ENCODE data around the gene AFG3L2. TPM values are rescaled to one million over a fixed set of nuclear protein-coding genes. Genes with fewer than 3 reads are reported as not detected.

AFG3L2 gene
- total RNA-seq = 42.6 and 60.5 TPM in 2 replicates

DNA sequence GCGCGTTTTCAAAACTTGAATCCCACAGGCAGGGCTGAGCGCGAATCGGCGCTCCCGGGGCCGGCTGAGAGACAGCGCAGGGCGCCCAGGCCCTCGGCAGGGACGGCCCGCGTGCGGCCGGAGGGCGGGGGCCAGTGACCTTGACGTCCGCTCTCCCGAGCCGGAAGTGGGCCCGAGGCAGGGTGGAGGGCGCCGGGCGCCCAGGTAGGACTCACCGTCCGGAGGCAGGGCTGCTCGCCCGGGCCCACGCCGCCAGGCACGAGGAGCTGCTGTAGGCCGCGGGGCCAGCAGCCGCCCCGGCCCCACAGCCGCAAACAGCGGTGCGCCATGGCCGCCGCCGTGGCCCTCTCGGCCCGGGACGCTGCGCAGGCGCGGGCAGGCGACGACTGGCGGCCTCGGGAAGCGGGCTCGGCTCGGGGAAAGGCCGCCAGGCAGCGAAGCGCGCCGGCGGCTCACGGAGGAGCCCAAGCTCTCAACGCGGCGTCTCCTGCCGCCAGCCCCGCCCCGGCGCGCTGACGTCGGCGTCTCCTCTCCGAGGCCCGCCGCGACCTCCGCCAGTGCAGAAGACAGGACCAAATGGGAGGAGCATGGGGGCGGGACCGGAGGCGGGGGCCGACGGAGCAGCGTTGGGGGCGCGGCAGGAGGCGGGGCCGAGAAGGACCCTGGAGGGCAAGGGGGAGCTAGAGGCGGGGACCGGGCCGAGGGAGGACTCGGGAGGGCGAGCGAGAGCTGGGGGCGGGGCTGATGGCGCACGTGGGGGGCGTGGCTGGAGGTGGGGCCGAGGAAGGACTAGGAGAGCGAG lies at the start of gene AFG3L2:
TSS of gene AFG3L2 (minus strand) at position 474 of the 802 bp plus-strand sequence. CDS start at position 329, 145 bp downstream.

DNA sequence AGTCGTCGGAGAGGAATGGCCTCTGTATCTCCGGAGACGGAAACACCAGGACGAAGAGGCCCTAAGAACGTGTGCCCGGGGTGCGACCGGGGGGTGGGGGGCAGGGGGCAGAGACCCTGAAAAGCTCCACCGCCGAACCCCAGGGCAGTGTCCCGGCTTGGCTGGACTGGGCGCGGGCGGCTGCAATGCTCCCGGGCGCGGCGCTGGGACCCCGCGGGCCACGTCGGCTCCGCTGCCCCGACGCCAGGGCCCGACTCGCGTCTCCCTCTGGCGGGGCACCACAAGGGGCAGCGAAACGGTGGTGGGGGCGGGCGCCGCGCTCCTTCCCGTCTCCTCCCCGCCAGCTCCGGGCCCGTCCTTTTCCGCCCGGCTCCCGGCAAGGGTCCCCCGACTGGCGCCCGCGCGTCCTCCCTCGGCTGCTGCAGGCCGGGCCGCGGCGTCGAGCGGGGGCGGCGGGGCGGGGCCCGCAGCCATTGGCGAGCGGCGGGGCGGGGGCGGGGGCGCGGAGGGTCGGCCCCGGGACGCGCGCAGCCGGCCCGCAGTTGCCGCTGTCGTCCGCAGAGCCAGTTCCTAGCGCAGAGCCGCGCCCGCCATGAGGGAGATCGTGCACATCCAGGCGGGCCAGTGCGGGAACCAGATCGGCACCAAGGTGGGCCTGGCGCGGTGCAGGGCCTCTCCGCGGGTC lies 69.2 kb downstream of the AFG3L2 start, which contains the start of gene TUBB6:
TSS of gene TUBB6 (plus strand) at position 541 of the 685 bp plus-strand sequence. CDS start at position 593, 52 bp downstream.

Other genes starting within 250 kb of the AFG3L2 start
- gene CIDEA, start 122.9 kb downstream of the AFG3L2 start, total RNA-seq = 3.9 and 6.5 TPM in 2 replicates
- gene TUBB6, start 69.0 kb downstream of the AFG3L2 start, total RNA-seq = 783 and 1,032 TPM in 2 replicates
- gene PRELID3A, start 30.7 kb upstream of the AFG3L2 start, total RNA-seq = 3.2 and 4.5 TPM in 2 replicates

Measured in hair follicular keratinocyte (primary cell).